GM12892 (cell line): ENCODE measurements around the gene IL1RAP.

Source experiments
- POLR2A ChIP-seq: IDR thresholded peaks from 2 replicates; pipeline ENCODE4 v1.6.1; 2011; ENCODE audit warnings: low read depth, low read length, control low read depth
- POLR2AphosphoS5 ChIP-seq: IDR thresholded peaks from 2 replicates; pipeline ENCODE4 v1.6.1; 2011; ENCODE audit warnings: low read depth, low read length, control low read depth
- TAF1 ChIP-seq: IDR thresholded peaks from 2 replicates; pipeline ENCODE4 v1.6.1; 2011; ENCODE audit warnings: low read depth, mild to moderate bottlenecking, control low read depth, low read length, borderline replicate concordance

- TF ChIP-seq POLR2A, result no peak
- TF ChIP-seq POLR2AphosphoS5, result no peak
- no peak for TF ChIP-seq TAF1
These were observed 52.4 kb downstream of the IL1RAP start for GRCh38 chr3:190566043-190566933.
